ENCODE data around the gene OR4D10.
"Not testable (repeated sequence)": the region's sequence is repeated elsewhere in the genome, so short reads cannot be mapped to it uniquely, and the experiment has no call there.

The OR4D10 gene

DNA sequence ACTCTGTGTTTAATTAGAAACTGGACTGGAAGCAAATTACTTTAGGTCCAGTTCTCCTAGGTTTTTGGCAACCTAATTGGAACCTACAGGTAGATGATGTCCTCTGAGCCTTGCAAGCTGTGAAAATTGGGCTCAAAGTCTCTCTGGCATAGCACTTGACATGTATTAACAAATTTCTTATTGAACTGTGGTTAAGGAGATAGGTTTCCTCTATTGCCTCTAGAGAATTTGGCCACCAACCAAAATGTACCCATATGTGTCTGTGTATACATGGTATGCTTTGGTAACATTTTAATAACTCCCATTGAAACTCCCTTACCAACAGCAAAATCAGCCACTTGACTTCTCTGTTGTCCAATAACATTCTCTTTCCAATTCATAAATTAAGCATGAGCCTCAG lies at the start of gene OR4D10:
TSS of gene OR4D10 (plus strand) at position 301 of the 400 bp plus-strand sequence. CDS start 4,115 bp downstream, outside the sequence.
- no peak for DNase-seq

DNA sequence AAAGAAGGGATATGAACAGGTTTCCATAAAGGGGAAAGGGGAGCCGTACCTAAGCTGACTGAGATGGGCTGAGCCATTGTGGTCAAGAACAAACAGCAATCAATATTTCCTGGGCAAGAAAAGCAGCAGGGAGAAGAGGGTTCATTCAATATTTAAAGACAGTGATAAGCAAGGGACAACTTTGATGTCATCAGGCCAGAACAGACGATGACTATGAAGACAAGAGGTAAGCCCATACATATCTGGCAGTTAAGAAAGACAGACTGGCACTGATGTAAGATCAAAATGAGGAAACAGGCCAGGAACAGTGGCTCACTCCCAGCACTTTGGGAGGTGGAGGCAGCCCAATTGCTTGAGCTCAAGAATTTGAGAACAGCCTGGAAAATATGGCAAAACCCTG lies 49.3 kb upstream of the OR4D10 start:
- no peak for DNase-seq

GRCh38 chr11:59425131-59425530 lies 48.0 kb upstream of the OR4D10 start:
- DNase-seq = no peak

GRCh38 chr11:59426361-59427067 lies 46.6 kb upstream of the OR4D10 start, which contains the start of gene OR5A2:
OR5A2 (minus strand) TSS chr11:59426413; CDS start chr11:59422953, 3,460 bp downstream.
- no peak for DNase-seq

- DNase-seq = no peak
Observed at GRCh38 chr11:59427068-59427382, 46.1 kb upstream of the OR4D10 start.

GRCh38 chr11:59429924-59430516 lies 43.1 kb upstream of the OR4D10 start:
- no peak for DNase-seq

GRCh38 chr11:59436169-59436568 lies 36.9 kb upstream of the OR4D10 start, which contains the start of gene OR5A1:
OR5A1 (plus strand) TSS chr11:59436469; CDS start chr11:59443169, 6,700 bp downstream.
- no peak for DNase-seq

DNA sequence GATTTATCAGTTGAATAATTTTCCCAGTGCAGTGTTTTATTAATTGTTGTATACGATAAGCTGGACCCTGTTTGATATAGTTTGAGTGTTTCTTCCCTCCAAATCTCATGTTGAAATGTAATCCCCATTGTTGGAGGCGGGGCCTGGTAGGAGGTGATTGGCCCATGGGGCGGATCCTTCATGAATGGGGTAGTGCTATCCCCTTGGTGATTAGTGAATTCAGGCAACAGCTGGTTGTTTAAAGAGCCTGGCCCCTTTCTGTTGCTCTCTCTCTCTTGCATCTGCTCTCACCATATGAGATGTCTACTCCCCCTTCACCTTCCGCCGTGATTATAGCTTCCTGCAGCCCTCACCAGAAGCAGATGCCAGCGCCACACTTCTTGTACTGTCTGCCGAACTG lies 35.3 kb upstream of the OR4D10 start:
- DNase-seq = no peak

DNA sequence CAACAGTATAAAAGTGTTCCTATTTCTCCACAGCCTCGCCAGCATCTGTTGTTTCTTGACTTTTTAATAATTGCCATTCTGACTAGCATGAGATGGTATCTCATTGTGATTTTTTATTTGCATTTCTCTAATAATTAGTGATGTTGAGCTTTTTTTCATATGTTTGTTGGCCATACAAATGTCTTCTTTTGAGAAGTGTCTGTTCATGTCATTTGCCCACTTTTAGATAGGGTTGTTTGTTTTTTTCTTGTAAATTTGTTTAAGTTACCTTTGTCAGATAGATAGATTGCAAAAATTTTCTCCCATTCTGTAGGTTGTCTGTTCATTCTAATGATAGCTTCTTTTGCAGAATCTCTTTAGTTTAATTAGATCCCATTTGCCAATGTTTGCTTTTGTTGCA lies 27.5 kb upstream of the OR4D10 start:
- not testable (repeated sequence) for DNase-seq

GRCh38 chr11:59448484-59448883 lies 24.6 kb upstream of the OR4D10 start:
- DNase-seq = no peak

- DNase-seq = no peak
Observed at GRCh38 chr11:59456661-59457060, 16.5 kb upstream of the OR4D10 start, which contains the start of gene OR4D6. OR4D6 (plus strand) TSS chr11:59456961; CDS start chr11:59456961, 0 bp downstream.

- DNase-seq = no peak
Observed at GRCh38 chr11:59459916-59460315, 13.2 kb upstream of the OR4D10 start.

DNA sequence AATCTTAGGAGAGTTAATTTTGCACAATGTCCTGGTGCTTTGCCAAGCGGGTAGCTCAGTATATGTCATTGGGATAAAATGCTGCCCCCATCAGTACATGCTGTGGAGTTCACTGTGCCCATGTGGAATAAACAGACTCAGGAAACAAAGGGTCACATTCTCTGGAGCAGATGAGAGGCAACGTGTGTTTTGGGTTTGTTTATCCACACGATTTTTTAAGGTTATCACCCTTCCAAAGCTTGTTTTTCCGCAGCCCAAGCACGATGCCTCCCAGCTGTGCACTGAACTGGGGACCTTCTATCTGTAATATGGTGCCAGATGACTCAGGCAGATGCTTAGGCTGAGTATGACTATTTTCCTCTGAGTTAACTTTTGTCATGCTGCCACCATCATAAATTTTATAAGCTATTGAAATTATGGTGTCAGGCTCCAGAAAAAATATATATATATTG lies 9.9 kb upstream of the OR4D10 start:
- DNase-seq = no peak

DNA sequence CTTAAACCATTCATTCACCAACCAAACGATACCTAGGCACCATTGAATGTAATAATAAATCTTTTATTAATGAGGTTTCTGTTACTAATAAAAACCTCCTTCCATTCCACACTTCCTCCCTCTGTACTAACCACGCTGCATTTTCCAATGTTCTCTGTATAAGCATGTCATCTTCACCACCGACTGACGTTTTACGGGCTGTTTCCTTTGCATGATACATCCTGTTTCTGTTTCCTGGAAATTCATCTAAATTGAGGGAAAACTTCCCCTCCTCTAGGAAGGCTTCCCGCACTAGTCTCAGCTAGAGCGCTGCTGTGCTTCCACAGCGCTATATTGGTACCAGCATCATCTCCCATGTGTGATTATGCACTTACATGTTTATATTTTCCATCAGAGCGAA lies 2.1 kb downstream of the OR4D10 start:
- DNase-seq = no peak

DNA sequence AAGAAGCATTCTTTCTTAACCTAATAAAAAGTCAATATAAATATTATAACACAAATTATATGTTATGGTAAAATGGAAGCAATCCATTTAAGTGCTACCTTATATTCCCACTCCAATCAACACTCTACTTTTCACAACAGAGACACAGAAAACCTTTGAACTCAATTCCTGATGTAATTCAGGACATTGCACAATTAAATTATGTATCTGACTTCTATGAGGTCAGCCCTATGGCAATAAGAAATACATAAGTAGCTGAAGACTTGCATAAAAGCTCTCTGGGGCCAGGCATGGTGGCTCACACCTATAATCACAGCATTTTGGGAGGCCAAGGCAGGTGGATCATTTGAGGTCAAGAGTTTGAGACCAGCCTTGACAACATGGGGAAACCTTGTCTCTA lies 6.8 kb downstream of the OR4D10 start:
- no peak for DNase-seq

GRCh38 chr11:59480359-59480758 lies 7.2 kb downstream of the OR4D10 start:
- no peak for DNase-seq

GRCh38 chr11:59501931-59502330 lies 28.8 kb downstream of the OR4D10 start:
- DNase-seq = no peak

GRCh38 chr11:59503276-59503675 lies 30.2 kb downstream of the OR4D10 start, which contains the start of gene OR4D11:
OR4D11 (plus strand) TSS chr11:59503576; CDS start chr11:59503576, 0 bp downstream.
- no peak for DNase-seq

DNA sequence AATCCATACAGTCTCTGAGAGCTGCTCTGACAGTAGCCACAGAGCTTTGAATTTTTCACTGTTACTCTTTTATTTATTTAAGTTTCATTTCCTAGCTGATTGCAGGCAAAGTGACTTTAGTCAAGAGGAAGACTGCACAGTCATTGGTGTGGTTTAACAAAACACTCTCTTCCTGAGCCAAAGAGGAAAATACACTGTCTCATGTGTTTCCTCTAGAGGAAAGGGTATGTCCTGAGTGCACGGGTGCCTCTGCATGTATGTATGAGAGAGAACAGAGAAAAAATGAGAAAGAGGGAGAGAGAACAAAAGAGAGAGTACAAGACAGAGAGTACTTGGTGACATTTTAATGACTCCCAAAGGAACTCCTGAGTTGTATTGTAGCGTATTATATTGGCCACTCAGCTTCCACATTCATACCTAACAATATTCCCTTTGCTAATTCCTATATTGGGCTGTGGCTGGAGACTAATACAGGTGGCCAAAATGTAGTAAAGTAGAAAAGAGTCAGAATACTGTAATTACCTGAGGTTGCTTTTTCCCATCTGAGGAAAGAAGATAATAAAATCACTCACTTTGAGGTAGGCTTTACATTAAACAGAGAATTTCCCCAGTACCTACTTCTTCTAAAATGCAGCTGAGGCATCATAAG lies 38.0 kb downstream of the OR4D10 start, which contains the start of gene OR4D9:
TSS of gene OR4D9 (plus strand) at position 599 of the 649 bp plus-strand sequence. CDS start 3,374 bp downstream, outside the sequence.
- no peak for DNase-seq

DNA sequence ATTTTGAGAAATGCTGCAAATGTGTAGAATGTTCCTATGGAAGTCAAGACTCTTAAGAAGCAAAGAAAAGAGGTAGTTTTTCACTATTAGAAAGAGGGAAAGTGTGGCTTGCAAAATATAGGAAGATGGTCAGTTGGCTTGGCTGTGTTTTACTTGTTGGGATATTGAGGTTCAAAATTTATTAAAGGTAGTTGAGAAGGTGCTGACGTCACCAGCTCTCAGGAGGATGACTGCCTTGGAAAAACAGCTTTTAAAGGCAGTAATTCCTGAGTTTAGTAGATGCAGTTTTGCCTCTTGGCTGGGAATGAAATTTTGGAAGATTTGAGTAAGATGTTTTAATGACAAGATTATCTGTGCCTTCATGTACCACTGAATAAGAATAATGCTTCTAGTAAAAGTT lies 38.6 kb downstream of the OR4D10 start:
- no peak for DNase-seq

- not testable (repeated sequence) for DNase-seq
Observed at GRCh38 chr11:59520139-59520538, 47.0 kb downstream of the OR4D10 start.

- no peak for DNase-seq
Observed at GRCh38 chr11:59520741-59521140, 47.6 kb downstream of the OR4D10 start.

Data from hypothalamus (tissue), 51 donors.